Measurements from ENCODE around the gene SRRM2.

The SRRM2 gene

GRCh38 chr16:2770057-2770951, 17.9 kb downstream of the SRRM2 start:
- Histone ChIP-seq H3K36me3 (ENCODE audit: control insufficient read depth, insufficient read depth, low read length) (no peaks in the 10 kb centered on the region), H2AFZ (no peak overlapping the region), H3K9ac (no peak overlapping the region), H3K4me3 (ENCODE audit: low read depth, low read length) (no peak overlapping the region), H3K79me2 (peaks cover 32% of the 10 kb centered on the region), H3K4me1 (no peaks in the 10 kb centered on the region), H3K27me3 (ENCODE audit: control insufficient read depth, insufficient read depth, low read length) (no peaks in the 10 kb centered on the region), H3K9me3 (ENCODE audit: control insufficient read depth, low read length) (no peaks in the 10 kb centered on the region), H3K4me2 (ENCODE audit: low read length) (no peak overlapping the region), H3K27ac (no peak overlapping the region)
- TF ChIP-seq CTCF (IDR thresholded peaks at IDR 0.05): no peak

GRCh38 chr16:2771496-2772402, 19.3 kb downstream of the SRRM2 start:
- Histone ChIP-seq H3K9me3 (ENCODE audit: control insufficient read depth, low read length) (no peaks in the 10 kb centered on the region), H3K4me3 (ENCODE audit: low read depth, low read length) (no peak overlapping the region), H3K27me3 (ENCODE audit: control insufficient read depth, insufficient read depth, low read length) (no peaks in the 10 kb centered on the region), H3K4me1 (no peaks in the 10 kb centered on the region), H3K27ac (no peak overlapping the region), H3K9ac (no peak overlapping the region), H2AFZ (no peak overlapping the region), H3K79me2 (peaks cover 28% of the 10 kb centered on the region), H3K4me2 (ENCODE audit: low read length) (no peak overlapping the region), H3K36me3 (ENCODE audit: control insufficient read depth, insufficient read depth, low read length) (no peaks in the 10 kb centered on the region)
- TF ChIP-seq CTCF (IDR thresholded peaks at IDR 0.05): no peak

- no peak overlapping the region for H2AFZ ChIP-seq
- no peak overlapping the region for H3K9ac ChIP-seq
- H3K36me3 ChIP-seq (ENCODE audit: control insufficient read depth, insufficient read depth, low read length): no peaks in the 10 kb centered on the region
- no peak overlapping the region for H3K27ac ChIP-seq
- TF ChIP-seq CTCF (IDR thresholded peaks at IDR 0.05): no peak
- H3K4me1 ChIP-seq: peaks cover 3% of the 10 kb centered on the region
- H3K27me3 ChIP-seq (ENCODE audit: control insufficient read depth, insufficient read depth, low read length): no peaks in the 10 kb centered on the region
- H3K9me3 ChIP-seq (ENCODE audit: control insufficient read depth, low read length): no peaks in the 10 kb centered on the region
- H3K4me3 ChIP-seq (ENCODE audit: low read depth, low read length): no peak overlapping the region
- H3K79me2 ChIP-seq: peaks cover 16% of the 10 kb centered on the region
- H3K4me2 ChIP-seq (ENCODE audit: low read length): no peak overlapping the region
Observed at GRCh38 chr16:2773188-2773968, 20.9 kb downstream of the SRRM2 start.

- Histone ChIP-seq H3K9ac (no peak overlapping the region), H3K4me3 (ENCODE audit: low read depth, low read length) (no peak overlapping the region), H3K4me1 (peaks cover 11% of the 10 kb centered on the region), H2AFZ (no peak overlapping the region), H3K79me2 (peaks cover 20% of the 10 kb centered on the region), H3K9me3 (ENCODE audit: control insufficient read depth, low read length) (no peaks in the 10 kb centered on the region), H3K27ac (no peak overlapping the region), H3K36me3 (ENCODE audit: control insufficient read depth, insufficient read depth, low read length) (no peaks in the 10 kb centered on the region), H3K27me3 (ENCODE audit: control insufficient read depth, insufficient read depth, low read length) (no peaks in the 10 kb centered on the region), H3K4me2 (ENCODE audit: low read length) (no peak overlapping the region)
- TF ChIP-seq CTCF (IDR thresholded peaks at IDR 0.05): no peak
Observed at GRCh38 chr16:2774161-2774891, 21.9 kb downstream of the SRRM2 start.
